Measurements from ENCODE around the gene ZNF143.

Gene ZNF143

DNA sequence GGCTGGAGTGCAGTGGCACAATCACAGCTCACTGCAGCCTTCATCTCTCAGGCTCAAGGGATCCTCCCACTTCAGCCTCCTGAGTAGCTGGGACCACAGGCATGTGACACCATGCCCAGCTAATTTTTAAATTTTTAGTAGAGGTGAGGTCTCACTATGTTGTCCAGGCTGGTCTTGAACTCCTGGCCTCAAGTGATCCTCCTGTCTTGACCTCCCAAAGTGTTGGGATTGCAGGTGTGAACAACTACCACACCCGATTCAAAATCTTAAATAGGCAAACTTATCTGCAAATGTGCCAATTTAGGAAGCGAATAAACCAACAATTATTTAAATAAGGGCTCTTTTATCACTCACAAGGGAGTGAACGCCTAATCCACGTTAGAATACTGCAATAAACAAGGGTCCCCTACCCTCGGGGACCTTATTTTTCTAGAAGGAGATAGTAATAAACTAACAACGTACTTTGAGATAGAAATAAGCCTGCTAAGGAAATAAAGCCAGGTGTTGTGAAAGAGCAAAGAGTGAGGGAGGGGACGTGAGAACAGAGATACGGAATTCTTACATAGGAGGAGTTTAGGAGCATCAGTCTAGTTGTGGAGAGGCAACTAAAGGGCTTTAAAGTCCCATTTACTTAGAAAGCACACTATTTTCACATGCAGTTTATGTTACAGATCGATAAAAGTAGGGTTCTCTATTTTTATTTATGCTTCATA, 109.7 kb downstream of the ZNF143 start:
- DNase-seq (ENCODE audit: low read depth): no peak
- H3K4me3 ChIP-seq (ENCODE audit: control insufficient read depth, low read depth, low read length): no peak overlapping the region
- TF ChIP-seq, protein P1, sequence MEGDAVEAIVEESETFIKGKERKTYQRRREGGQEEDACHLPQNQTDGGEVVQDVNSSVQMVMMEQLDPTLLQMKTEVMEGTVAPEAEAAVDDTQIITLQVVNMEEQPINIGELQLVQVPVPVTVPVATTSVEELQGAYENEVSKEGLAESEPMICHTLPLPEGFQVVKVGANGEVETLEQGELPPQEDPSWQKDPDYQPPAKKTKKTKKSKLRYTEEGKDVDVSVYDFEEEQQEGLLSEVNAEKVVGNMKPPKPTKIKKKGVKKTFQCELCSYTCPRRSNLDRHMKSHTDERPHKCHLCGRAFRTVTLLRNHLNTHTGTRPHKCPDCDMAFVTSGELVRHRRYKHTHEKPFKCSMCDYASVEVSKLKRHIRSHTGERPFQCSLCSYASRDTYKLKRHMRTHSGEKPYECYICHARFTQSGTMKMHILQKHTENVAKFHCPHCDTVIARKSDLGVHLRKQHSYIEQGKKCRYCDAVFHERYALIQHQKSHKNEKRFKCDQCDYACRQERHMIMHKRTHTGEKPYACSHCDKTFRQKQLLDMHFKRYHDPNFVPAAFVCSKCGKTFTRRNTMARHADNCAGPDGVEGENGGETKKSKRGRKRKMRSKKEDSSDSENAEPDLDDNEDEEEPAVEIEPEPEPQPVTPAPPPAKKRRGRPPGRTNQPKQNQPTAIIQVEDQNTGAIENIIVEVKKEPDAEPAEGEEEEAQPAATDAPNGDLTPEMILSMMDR (IDR thresholded peaks at IDR 0.05; ENCODE audit: control insufficient read depth, insufficient read depth, low read depth, low read length, missing control alignments): no peak

DNA sequence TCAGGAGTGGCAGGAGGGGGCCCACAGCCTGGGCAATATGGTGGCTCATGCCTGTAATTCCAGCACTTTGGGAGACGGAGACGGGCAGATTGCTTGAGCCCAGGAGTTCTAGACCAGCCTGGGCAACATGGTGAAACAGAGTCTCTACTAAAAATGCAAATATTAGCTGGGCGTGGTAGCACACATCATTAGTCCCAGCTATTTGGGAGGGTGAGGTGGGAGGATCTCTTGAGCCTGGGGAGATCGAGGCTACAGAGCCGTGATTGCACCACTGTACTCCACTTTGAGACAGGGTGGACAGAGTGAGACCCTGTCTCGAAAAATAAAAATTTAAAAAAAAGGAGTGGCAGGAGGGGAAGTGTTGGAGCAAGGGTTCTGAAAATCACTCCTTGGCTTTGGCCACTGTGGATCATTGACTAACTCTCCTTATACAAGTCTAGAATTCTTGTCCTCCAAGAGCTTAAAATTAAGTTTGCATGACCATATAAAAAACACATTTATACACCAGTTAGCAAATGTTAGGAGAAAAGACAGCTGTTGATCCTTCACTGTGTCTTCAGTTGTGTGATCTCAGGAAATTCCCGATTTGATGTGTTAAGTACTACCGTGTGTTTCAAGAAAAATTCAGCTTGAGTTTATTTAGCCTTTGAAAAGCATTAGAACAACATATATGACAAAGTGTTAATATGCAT, 110.4 kb downstream of the ZNF143 start:
- no peak for DNase-seq (ENCODE audit: low read depth)
- TF ChIP-seq, protein P1 (IDR thresholded peaks at IDR 0.05; ENCODE audit: control insufficient read depth, insufficient read depth, low read depth, low read length, missing control alignments): no peak
- no peak overlapping the region for H3K4me3 ChIP-seq (ENCODE audit: control insufficient read depth, low read depth, low read length)

DNA sequence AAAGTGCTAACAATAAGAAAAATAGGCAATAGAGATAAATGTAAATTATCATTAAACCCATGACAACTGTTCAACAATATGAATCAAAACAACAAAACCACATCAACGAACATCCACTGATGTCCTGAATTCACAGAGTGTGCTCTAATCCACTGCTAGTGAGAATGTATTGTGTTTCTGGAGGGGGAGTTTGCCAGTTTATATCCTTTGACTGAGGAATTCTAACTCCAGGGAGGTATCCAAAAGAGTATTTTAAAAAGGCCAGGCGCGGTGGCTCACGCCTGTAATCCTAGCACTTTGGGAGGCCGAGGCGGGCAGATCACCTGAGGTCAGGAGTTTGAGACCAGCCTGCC, 110.9 kb downstream of the ZNF143 start:
- TF ChIP-seq, protein P1 (IDR thresholded peaks at IDR 0.05; ENCODE audit: control insufficient read depth, insufficient read depth, low read depth, low read length, missing control alignments): no peak
- no peak overlapping the region for H3K4me3 ChIP-seq (ENCODE audit: control insufficient read depth, low read depth, low read length)
- DNase-seq (ENCODE audit: low read depth): no peak

DNA sequence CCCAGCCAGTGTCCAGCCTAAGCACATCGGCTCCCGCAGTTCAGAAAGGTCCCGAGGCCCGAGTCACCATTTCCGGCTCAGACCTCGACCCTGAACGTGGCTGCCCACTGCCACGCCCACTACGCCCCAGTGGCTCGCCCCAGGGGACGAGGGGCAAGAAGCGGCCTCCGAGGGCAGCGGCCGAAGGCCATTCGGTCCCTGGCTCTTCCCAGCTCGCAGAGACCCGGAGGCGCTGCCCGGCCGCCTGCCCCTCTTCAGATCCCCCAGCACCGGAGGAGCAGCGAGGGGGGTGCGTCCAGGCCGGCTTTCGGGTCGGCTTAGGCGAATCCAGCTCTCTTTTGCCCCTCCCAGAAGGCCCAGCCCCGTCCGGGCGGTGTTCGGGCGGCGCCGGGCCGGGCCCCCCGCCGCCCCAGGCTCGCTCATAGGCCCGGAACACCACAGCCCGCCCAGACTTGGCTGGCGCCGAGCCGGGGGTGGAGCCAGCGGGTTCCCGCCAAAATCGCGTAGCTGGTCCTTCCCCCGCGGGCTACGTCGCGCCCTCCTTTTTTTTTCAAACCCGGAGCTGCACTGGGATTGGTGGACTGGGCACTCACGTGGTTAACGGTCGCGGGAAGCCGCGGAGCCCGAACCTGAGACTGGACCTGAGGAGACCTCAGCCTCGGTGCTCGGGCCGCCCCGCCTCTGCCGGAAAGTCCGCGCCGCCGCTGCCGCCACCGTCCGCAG, 112.4 kb downstream of the ZNF143 start, which contains the start of gene WEE1:
Gene WEE1, plus strand, starts transcription at position 619 of the 723 bp plus-strand sequence. CDS start 264 bp downstream, outside the sequence.
- DNase-seq (ENCODE audit: low read depth): peak; percentile 90
- TF ChIP-seq, protein P1 (IDR thresholded peaks at IDR 0.05; ENCODE audit: control insufficient read depth, insufficient read depth, low read depth, low read length, missing control alignments): no peak
- H3K4me3 ChIP-seq (ENCODE audit: control insufficient read depth, low read depth, low read length): peak within 1 kb of the TSS; percentile 81

DNA sequence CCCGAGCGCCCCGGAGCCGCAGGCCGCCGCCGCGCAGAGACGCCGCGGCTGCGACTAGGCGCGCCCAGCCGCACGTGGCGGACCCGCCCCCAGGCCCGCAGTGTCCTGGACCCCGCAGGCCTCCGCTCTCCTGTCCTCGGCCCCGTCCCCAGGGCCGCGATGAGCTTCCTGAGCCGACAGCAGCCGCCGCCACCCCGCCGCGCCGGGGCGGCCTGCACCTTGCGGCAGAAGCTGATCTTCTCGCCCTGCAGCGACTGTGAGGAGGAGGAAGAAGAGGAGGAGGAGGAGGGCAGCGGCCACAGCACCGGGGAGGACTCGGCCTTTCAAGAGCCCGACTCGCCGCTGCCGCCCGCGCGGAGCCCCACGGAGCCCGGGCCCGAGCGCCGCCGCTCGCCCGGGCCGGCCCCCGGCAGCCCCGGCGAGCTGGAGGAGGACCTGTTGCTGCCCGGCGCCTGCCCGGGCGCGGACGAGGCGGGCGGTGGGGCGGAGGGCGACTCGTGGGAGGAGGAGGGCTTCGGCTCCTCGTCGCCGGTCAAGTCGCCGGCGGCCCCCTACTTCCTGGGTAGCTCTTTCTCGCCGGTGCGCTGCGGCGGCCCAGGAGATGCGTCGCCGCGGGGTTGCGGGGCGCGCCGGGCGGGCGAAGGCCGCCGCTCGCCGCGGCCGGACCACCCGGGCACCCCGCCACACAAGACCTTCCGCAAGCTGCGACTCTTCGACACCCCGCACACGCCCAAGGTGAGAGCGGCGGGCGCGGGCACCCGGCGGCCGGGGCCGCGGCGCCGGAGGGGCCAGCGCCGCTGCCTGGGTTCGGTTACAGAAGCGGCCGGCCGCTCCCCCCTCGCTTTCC, 113.2 kb downstream of the ZNF143 start:
- DNase-seq (ENCODE audit: low read depth): no peak
- TF ChIP-seq, protein P1 (IDR thresholded peaks at IDR 0.05; ENCODE audit: control insufficient read depth, insufficient read depth, low read depth, low read length, missing control alignments): no peak
- peak overlapping the region; percentile 71 for H3K4me3 ChIP-seq (ENCODE audit: control insufficient read depth, low read depth, low read length)
